H9 (cell line): ENCODE results near the gene KIF18B. TPM values are rescaled to one million over a fixed set of nuclear protein-coding genes. Genes with fewer than 3 reads are reported as not detected.

Experiments used
- DNase-seq: peaks from one replicate; pipeline ENCODE4 v3.0.0-alpha.2; 2017
- H2AFZ ChIP-seq: one replicate; pipeline ENCODE4 v1.6.1; 2013; ENCODE audit warnings: mild to moderate bottlenecking, low read length, control low read depth, moderate library complexity
- H2AK5ac ChIP-seq: 2 replicates; pipeline ENCODE4 v1.6.1; 2013; ENCODE audit warnings: low read length, control low read depth, mixed read lengths; ENCODE audit not compliant: insufficient read length
- H2BK120ac ChIP-seq: one replicate; pipeline ENCODE4 v1.6.1; 2013; ENCODE audit warnings: low read depth, mild to moderate bottlenecking, low read length, control low read depth, inconsistent platforms; ENCODE audit not compliant: poor library complexity, severe bottlenecking
- H2BK12ac ChIP-seq: 2 replicates; pipeline ENCODE4 v1.6.1; 2013; ENCODE audit warnings: low read length, control low read depth, mixed read lengths, low read depth; ENCODE audit not compliant: insufficient read length
- H2BK15ac ChIP-seq: 2 replicates; pipeline ENCODE4 v1.6.1; 2013; ENCODE audit warnings: low read depth, low read length, control low read depth
- H2BK20ac ChIP-seq: one replicate; pipeline ENCODE4 v1.6.1; 2013; ENCODE audit warnings: low read depth, mild to moderate bottlenecking, low read length, control low read depth, inconsistent platforms; ENCODE audit not compliant: poor library complexity, severe bottlenecking
- H2BK5ac ChIP-seq: 2 replicates; pipeline ENCODE4 v1.6.1; 2013; ENCODE audit warnings: low read length, control low read depth, mixed read lengths; ENCODE audit not compliant: insufficient read length
- H3K14ac ChIP-seq: 2 replicates; pipeline ENCODE4 v1.6.1; 2013; ENCODE audit warnings: low read length, control low read depth; ENCODE audit not compliant: insufficient read depth
- H3K18ac ChIP-seq: 2 replicates; pipeline ENCODE4 v1.6.1; 2013; ENCODE audit warnings: low read depth, mild to moderate bottlenecking, mixed read lengths, low read length, control low read depth; ENCODE audit not compliant: insufficient read length
- H3K23ac ChIP-seq: 2 replicates; pipeline ENCODE4 v1.6.1; 2013; ENCODE audit warnings: low read length, control low read depth, mixed read lengths, low read depth; ENCODE audit not compliant: insufficient read length
- H3K23me2 ChIP-seq: 2 replicates; pipeline ENCODE4 v1.6.1; 2013; ENCODE audit warnings: low read depth, mild to moderate bottlenecking, mixed read lengths, low read length, control low read depth; ENCODE audit not compliant: insufficient read length, poor library complexity, severe bottlenecking
- H3K27ac ChIP-seq: 2 replicates; pipeline ENCODE4 v1.5.1; 2013; ENCODE audit warnings: low read length, control low read depth, mixed read lengths, low read depth; ENCODE audit not compliant: insufficient read length
- H3K27me3 ChIP-seq: 2 replicates; pipeline ENCODE4 v1.6.1; 2013; ENCODE audit warnings: low read length, control low read depth, inconsistent platforms; ENCODE audit not compliant: insufficient read depth
- H3K4ac ChIP-seq: 2 replicates; pipeline ENCODE4 v1.6.1; 2013; ENCODE audit warnings: low read depth, mild to moderate bottlenecking, control low read depth, inconsistent platforms, low read length, moderate library complexity
- H3K4me1 ChIP-seq: 2 replicates; pipeline ENCODE4 v1.6.1; 2013; ENCODE audit warnings: low read length, control low read depth, inconsistent platforms; ENCODE audit not compliant: insufficient read depth
- H3K4me2 ChIP-seq: 2 replicates; pipeline ENCODE4 v1.6.1; 2013; ENCODE audit warnings: low read length, control low read depth, mixed read lengths; ENCODE audit not compliant: insufficient read length, insufficient read depth
- H3K56ac ChIP-seq: 2 replicates; pipeline ENCODE4 v1.6.1; 2013; ENCODE audit warnings: low read depth, mild to moderate bottlenecking, mixed read lengths, low read length, control low read depth; ENCODE audit not compliant: insufficient read length
- H3K79me1 ChIP-seq: 2 replicates; pipeline ENCODE4 v1.6.1; 2013; ENCODE audit warnings: low read depth, mild to moderate bottlenecking, moderate library complexity, low read length, control low read depth, inconsistent platforms; ENCODE audit not compliant: insufficient read depth, poor library complexity, severe bottlenecking
- H3K79me2 ChIP-seq: 2 replicates; pipeline ENCODE4 v1.6.1; 2013; ENCODE audit warnings: low read length, control low read depth, inconsistent platforms; ENCODE audit not compliant: insufficient read depth
- H3K9ac ChIP-seq: 2 replicates; pipeline ENCODE4 v1.6.1; 2013; ENCODE audit warnings: low read length, control low read depth, mixed read lengths; ENCODE audit not compliant: insufficient read length; ENCODE audit errors: extremely low read depth
- H3K9me3 ChIP-seq: one replicate; pipeline ENCODE4 v1.6.1; 2013; ENCODE audit warnings: low read depth, low read length, inconsistent platforms; ENCODE audit not compliant: control insufficient read depth
- H3T11ph ChIP-seq: one replicate; pipeline ENCODE4 v1.6.1; 2013; ENCODE audit warnings: mild to moderate bottlenecking, low read length, control low read depth, inconsistent platforms
- H4K20me1 ChIP-seq: one replicate; pipeline ENCODE4 v1.6.1; 2013; ENCODE audit not compliant: control insufficient read depth, insufficient read length, insufficient read depth
- H4K5ac ChIP-seq: 2 replicates; pipeline ENCODE4 v1.6.1; 2013; ENCODE audit warnings: low read depth, mild to moderate bottlenecking, mixed read lengths, low read length, control low read depth; ENCODE audit not compliant: insufficient read length
- H4K8ac ChIP-seq: replicated peaks from 2 replicates; pipeline ENCODE4 v1.6.1; 2013; ENCODE audit warnings: low read length, control low read depth, mixed read lengths, low read depth; ENCODE audit not compliant: insufficient read length
- H4K91ac ChIP-seq: 2 replicates; pipeline ENCODE4 v1.6.1; 2013; ENCODE audit warnings: low read depth, mild to moderate bottlenecking, moderate library complexity, mixed read lengths, low read length, control low read depth; ENCODE audit not compliant: insufficient read length
- H3K27ac Mint-ChIP-seq, 3 experiments: 2 replicates in 2 of 3; 3 replicates in 1 of 3; pipeline ENCODE4 v1.8.0; 2020 to 2021; ENCODE audit warnings: mixed read lengths in 3 of 3, mild to moderate bottlenecking in 1 of 3, moderate library complexity in 1 of 3
- H3K27me3 Mint-ChIP-seq: 2 replicates; pipeline ENCODE4 v1.8.0; 2021; ENCODE audit warnings: low read depth, mild to moderate bottlenecking, moderate library complexity, mixed read lengths
- H3K36me3 Mint-ChIP-seq, 3 experiments: 2 replicates in 2 of 3; 3 replicates in 1 of 3; pipeline ENCODE4 v1.8.0; 2020 to 2021; ENCODE audit warnings: low read depth in 3 of 3, mixed read lengths in 3 of 3; ENCODE audit not compliant: insufficient read depth in 1 of 3
- H3K4me1 Mint-ChIP-seq, 2 experiments: 2 replicates each; pipeline ENCODE4 v1.8.0; 2020; ENCODE audit warnings: mixed read lengths in 2 of 2
- H3K4me3 Mint-ChIP-seq, 2 experiments: 2 replicates in 1 of 2; 3 replicates in 1 of 2; pipeline ENCODE4 v1.8.0; 2020 to 2021; ENCODE audit warnings: mild to moderate bottlenecking in 2 of 2, mixed read lengths in 2 of 2, moderate library complexity in 1 of 2
- H3K9me3 Mint-ChIP-seq, 2 experiments: 2 replicates in 1 of 2; 3 replicates in 1 of 2; pipeline ENCODE4 v1.8.0; 2020; ENCODE audit warnings: mild to moderate bottlenecking in 2 of 2, mixed read lengths in 2 of 2, moderate library complexity in 1 of 2
- WGBS: extraction: QIAGEN DNeasy Blood & Tissue Kit; methylation state at CpG from one replicate; pipeline ENCODE4 v1.1.7; 2013; ENCODE audit warnings: missing lambda C conversion rate, low lambda C conversion rate, mixed read lengths; ENCODE audit not compliant: insufficient read length; ENCODE audit errors: extremely low coverage; 5-methylcytosine and 5-hydroxymethylcytosine counted together
- total RNA-seq: library from RNA; stranded (reverse); gene quantifications from 2 replicates; pipeline ENCODE4 v1.2.1, GENCODE V29; 2021
- TF ChIP-seq, protein P1 (sequence below): fragments of 200-600 bp; sonication (generic); conservative IDR thresholded peaks from 3 replicates; pipeline ENCODE4 v1.8.0; 2021; ENCODE audit warnings: antibody characterized with exemption, mild to moderate bottlenecking

KIF18B gene
- total RNA-seq, 1 experiment from 2014 or later: 51.8 TPM

DNA sequence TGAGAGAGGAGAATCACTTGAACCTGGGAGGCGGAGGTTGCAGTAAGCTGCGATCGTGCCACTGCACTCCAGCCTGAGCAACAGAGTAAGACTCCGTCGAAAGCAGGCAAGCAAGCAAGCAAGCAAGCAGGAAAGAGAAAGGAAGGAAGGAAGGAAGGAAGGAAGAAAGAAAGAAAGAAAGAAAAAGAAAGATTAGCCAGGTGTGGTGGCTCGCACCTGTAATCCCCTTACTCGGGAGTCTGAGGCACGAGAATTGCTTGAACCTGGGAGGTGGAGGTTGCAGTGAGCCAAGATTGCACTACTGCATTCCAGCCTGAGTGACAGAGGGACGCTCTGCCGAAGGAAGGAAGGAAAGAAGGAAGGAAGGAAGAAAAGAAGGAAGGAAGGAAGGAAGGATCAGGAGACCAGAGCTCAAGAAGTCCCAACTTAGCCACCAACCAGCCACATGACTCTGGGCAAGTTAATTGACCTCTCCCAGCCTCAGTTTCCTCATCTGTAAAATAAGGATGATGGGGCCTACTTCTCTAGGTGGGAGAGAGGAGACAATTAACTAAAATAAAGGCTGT, 38.7 kb downstream of the KIF18B start:
- no peak overlapping the region for H2AK5ac ChIP-seq
- no peaks in the 10 kb centered on the region for H3K79me1 ChIP-seq
- H3K27me3 ChIP-seq: peaks cover 2% of the 10 kb centered on the region; the same call in 1 of the 2 replicates
- no peak overlapping the region for H4K8ac ChIP-seq
- TF ChIP-seq, protein P1, sequence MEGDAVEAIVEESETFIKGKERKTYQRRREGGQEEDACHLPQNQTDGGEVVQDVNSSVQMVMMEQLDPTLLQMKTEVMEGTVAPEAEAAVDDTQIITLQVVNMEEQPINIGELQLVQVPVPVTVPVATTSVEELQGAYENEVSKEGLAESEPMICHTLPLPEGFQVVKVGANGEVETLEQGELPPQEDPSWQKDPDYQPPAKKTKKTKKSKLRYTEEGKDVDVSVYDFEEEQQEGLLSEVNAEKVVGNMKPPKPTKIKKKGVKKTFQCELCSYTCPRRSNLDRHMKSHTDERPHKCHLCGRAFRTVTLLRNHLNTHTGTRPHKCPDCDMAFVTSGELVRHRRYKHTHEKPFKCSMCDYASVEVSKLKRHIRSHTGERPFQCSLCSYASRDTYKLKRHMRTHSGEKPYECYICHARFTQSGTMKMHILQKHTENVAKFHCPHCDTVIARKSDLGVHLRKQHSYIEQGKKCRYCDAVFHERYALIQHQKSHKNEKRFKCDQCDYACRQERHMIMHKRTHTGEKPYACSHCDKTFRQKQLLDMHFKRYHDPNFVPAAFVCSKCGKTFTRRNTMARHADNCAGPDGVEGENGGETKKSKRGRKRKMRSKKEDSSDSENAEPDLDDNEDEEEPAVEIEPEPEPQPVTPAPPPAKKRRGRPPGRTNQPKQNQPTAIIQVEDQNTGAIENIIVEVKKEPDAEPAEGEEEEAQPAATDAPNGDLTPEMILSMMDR: no peak
- no peak overlapping the region for H4K5ac ChIP-seq
- Mint-ChIP-seq H3K9me3 (no peaks in the 10 kb centered on the region), H3K4me3 (no peak overlapping the region; a peak in 1 of 5 replicates), H3K36me3 (no peaks in the 10 kb centered on the region), H3K27me3 (peaks cover 42% of the 10 kb centered on the region), H3K27ac (no peak overlapping the region), H3K4me1 (peaks cover 14 to 22% of the 10 kb centered on the region in 2 experiments)
- no peak overlapping the region for H2BK12ac ChIP-seq
- H2AFZ ChIP-seq: no peak overlapping the region
- no peak overlapping the region for H2BK5ac ChIP-seq
- peaks cover 2% of the 10 kb centered on the region; the same call in 1 of the 2 replicates for H3K4me1 ChIP-seq
- no peak overlapping the region for H2BK15ac ChIP-seq
- WGBS: no CpG with 5 or more reads among the region's 10 CpGs
- peaks cover 6% of the 10 kb centered on the region for H3K23me2 ChIP-seq
- H4K91ac ChIP-seq: no peak overlapping the region
- H3T11ph ChIP-seq: no peak overlapping the region
- H3K14ac ChIP-seq: no peak overlapping the region
- H3K27ac ChIP-seq: no peak overlapping the region
- H3K18ac ChIP-seq: no peak overlapping the region
- H2BK120ac ChIP-seq: no peak overlapping the region
- no peak overlapping the region for H3K9ac ChIP-seq
- H3K56ac ChIP-seq: no peak overlapping the region
- H3K23ac ChIP-seq: no peak overlapping the region
- no peaks in the 10 kb centered on the region for H4K20me1 ChIP-seq
- H3K4me2 ChIP-seq: no peak overlapping the region
- H3K79me2 ChIP-seq: no peaks in the 10 kb centered on the region
- no peak for DNase-seq
- H2BK20ac ChIP-seq: no peak overlapping the region
- H3K9me3 ChIP-seq: no peaks in the 10 kb centered on the region
- no peak overlapping the region for H3K4ac ChIP-seq
